H9 (cell line): Measurements from ENCODE around the gene ZMIZ1. TPM values are rescaled to one million over a fixed set of nuclear protein-coding genes. Genes with fewer than 3 reads are reported as not detected.

Source experiments
- DNase-seq: peaks from one replicate; pipeline ENCODE4 v3.0.0-alpha.2; 2017
- H2AFZ ChIP-seq: one replicate; pipeline ENCODE4 v1.6.1; 2013; ENCODE audit warnings: mild to moderate bottlenecking, low read length, control low read depth, moderate library complexity
- H2AK5ac ChIP-seq: 2 replicates; pipeline ENCODE4 v1.6.1; 2013; ENCODE audit warnings: low read length, control low read depth, mixed read lengths; ENCODE audit not compliant: insufficient read length
- H2BK120ac ChIP-seq: one replicate; pipeline ENCODE4 v1.6.1; 2013; ENCODE audit warnings: low read depth, mild to moderate bottlenecking, low read length, control low read depth, inconsistent platforms; ENCODE audit not compliant: poor library complexity, severe bottlenecking
- H2BK12ac ChIP-seq: 2 replicates; pipeline ENCODE4 v1.6.1; 2013; ENCODE audit warnings: low read length, control low read depth, mixed read lengths, low read depth; ENCODE audit not compliant: insufficient read length
- H2BK15ac ChIP-seq: 2 replicates; pipeline ENCODE4 v1.6.1; 2013; ENCODE audit warnings: low read depth, low read length, control low read depth
- H2BK20ac ChIP-seq: one replicate; pipeline ENCODE4 v1.6.1; 2013; ENCODE audit warnings: low read depth, mild to moderate bottlenecking, low read length, control low read depth, inconsistent platforms; ENCODE audit not compliant: poor library complexity, severe bottlenecking
- H2BK5ac ChIP-seq: 2 replicates; pipeline ENCODE4 v1.6.1; 2013; ENCODE audit warnings: low read length, control low read depth, mixed read lengths; ENCODE audit not compliant: insufficient read length
- H3K14ac ChIP-seq: 2 replicates; pipeline ENCODE4 v1.6.1; 2013; ENCODE audit warnings: low read length, control low read depth; ENCODE audit not compliant: insufficient read depth
- H3K18ac ChIP-seq: 2 replicates; pipeline ENCODE4 v1.6.1; 2013; ENCODE audit warnings: low read depth, mild to moderate bottlenecking, mixed read lengths, low read length, control low read depth; ENCODE audit not compliant: insufficient read length
- H3K23ac ChIP-seq: 2 replicates; pipeline ENCODE4 v1.6.1; 2013; ENCODE audit warnings: low read length, control low read depth, mixed read lengths, low read depth; ENCODE audit not compliant: insufficient read length
- H3K23me2 ChIP-seq: 2 replicates; pipeline ENCODE4 v1.6.1; 2013; ENCODE audit warnings: low read depth, mild to moderate bottlenecking, mixed read lengths, low read length, control low read depth; ENCODE audit not compliant: insufficient read length, poor library complexity, severe bottlenecking
- H3K27ac ChIP-seq: 2 replicates; pipeline ENCODE4 v1.5.1; 2013; ENCODE audit warnings: low read length, control low read depth, mixed read lengths, low read depth; ENCODE audit not compliant: insufficient read length
- H3K27me3 ChIP-seq: 2 replicates; pipeline ENCODE4 v1.6.1; 2013; ENCODE audit warnings: low read length, control low read depth, inconsistent platforms; ENCODE audit not compliant: insufficient read depth
- H3K4ac ChIP-seq: 2 replicates; pipeline ENCODE4 v1.6.1; 2013; ENCODE audit warnings: low read depth, mild to moderate bottlenecking, control low read depth, inconsistent platforms, low read length, moderate library complexity
- H3K4me1 ChIP-seq: 2 replicates; pipeline ENCODE4 v1.6.1; 2013; ENCODE audit warnings: low read length, control low read depth, inconsistent platforms; ENCODE audit not compliant: insufficient read depth
- H3K4me2 ChIP-seq: 2 replicates; pipeline ENCODE4 v1.6.1; 2013; ENCODE audit warnings: low read length, control low read depth, mixed read lengths; ENCODE audit not compliant: insufficient read length, insufficient read depth
- H3K56ac ChIP-seq: 2 replicates; pipeline ENCODE4 v1.6.1; 2013; ENCODE audit warnings: low read depth, mild to moderate bottlenecking, mixed read lengths, low read length, control low read depth; ENCODE audit not compliant: insufficient read length
- H3K79me1 ChIP-seq: 2 replicates; pipeline ENCODE4 v1.6.1; 2013; ENCODE audit warnings: low read depth, mild to moderate bottlenecking, moderate library complexity, low read length, control low read depth, inconsistent platforms; ENCODE audit not compliant: insufficient read depth, poor library complexity, severe bottlenecking
- H3K79me2 ChIP-seq: 2 replicates; pipeline ENCODE4 v1.6.1; 2013; ENCODE audit warnings: low read length, control low read depth, inconsistent platforms; ENCODE audit not compliant: insufficient read depth
- H3K9ac ChIP-seq: 2 replicates; pipeline ENCODE4 v1.6.1; 2013; ENCODE audit warnings: low read length, control low read depth, mixed read lengths; ENCODE audit not compliant: insufficient read length; ENCODE audit errors: extremely low read depth
- H3K9me3 ChIP-seq: one replicate; pipeline ENCODE4 v1.6.1; 2013; ENCODE audit warnings: low read depth, low read length, inconsistent platforms; ENCODE audit not compliant: control insufficient read depth
- H3T11ph ChIP-seq: one replicate; pipeline ENCODE4 v1.6.1; 2013; ENCODE audit warnings: mild to moderate bottlenecking, low read length, control low read depth, inconsistent platforms
- H4K20me1 ChIP-seq: one replicate; pipeline ENCODE4 v1.6.1; 2013; ENCODE audit not compliant: control insufficient read depth, insufficient read length, insufficient read depth
- H4K5ac ChIP-seq: 2 replicates; pipeline ENCODE4 v1.6.1; 2013; ENCODE audit warnings: low read depth, mild to moderate bottlenecking, mixed read lengths, low read length, control low read depth; ENCODE audit not compliant: insufficient read length
- H4K8ac ChIP-seq: replicated peaks from 2 replicates; pipeline ENCODE4 v1.6.1; 2013; ENCODE audit warnings: low read length, control low read depth, mixed read lengths, low read depth; ENCODE audit not compliant: insufficient read length
- H4K91ac ChIP-seq: 2 replicates; pipeline ENCODE4 v1.6.1; 2013; ENCODE audit warnings: low read depth, mild to moderate bottlenecking, moderate library complexity, mixed read lengths, low read length, control low read depth; ENCODE audit not compliant: insufficient read length
- H3K27ac Mint-ChIP-seq, 3 experiments: 2 replicates in 2 of 3; 3 replicates in 1 of 3; pipeline ENCODE4 v1.8.0; 2020 to 2021; ENCODE audit warnings: mixed read lengths in 3 of 3, mild to moderate bottlenecking in 1 of 3, moderate library complexity in 1 of 3
- H3K27me3 Mint-ChIP-seq: 2 replicates; pipeline ENCODE4 v1.8.0; 2021; ENCODE audit warnings: low read depth, mild to moderate bottlenecking, moderate library complexity, mixed read lengths
- H3K36me3 Mint-ChIP-seq, 3 experiments: 2 replicates in 2 of 3; 3 replicates in 1 of 3; pipeline ENCODE4 v1.8.0; 2020 to 2021; ENCODE audit warnings: low read depth in 3 of 3, mixed read lengths in 3 of 3; ENCODE audit not compliant: insufficient read depth in 1 of 3
- H3K4me1 Mint-ChIP-seq, 2 experiments: 2 replicates each; pipeline ENCODE4 v1.8.0; 2020; ENCODE audit warnings: mixed read lengths in 2 of 2
- H3K4me3 Mint-ChIP-seq, 2 experiments: 2 replicates in 1 of 2; 3 replicates in 1 of 2; pipeline ENCODE4 v1.8.0; 2020 to 2021; ENCODE audit warnings: mild to moderate bottlenecking in 2 of 2, mixed read lengths in 2 of 2, moderate library complexity in 1 of 2
- H3K9me3 Mint-ChIP-seq, 2 experiments: 2 replicates in 1 of 2; 3 replicates in 1 of 2; pipeline ENCODE4 v1.8.0; 2020; ENCODE audit warnings: mild to moderate bottlenecking in 2 of 2, mixed read lengths in 2 of 2, moderate library complexity in 1 of 2
- CTCF ChIP-seq: fragments of 200-600 bp; sonication (generic); conservative IDR thresholded peaks from 3 replicates; pipeline ENCODE4 v1.8.0; 2021; ENCODE audit warnings: antibody characterized with exemption, mild to moderate bottlenecking
- WGBS: extraction: QIAGEN DNeasy Blood & Tissue Kit; methylation state at CpG from one replicate; pipeline ENCODE4 v1.1.7; 2013; ENCODE audit warnings: missing lambda C conversion rate, low lambda C conversion rate, mixed read lengths; ENCODE audit not compliant: insufficient read length; ENCODE audit errors: extremely low coverage; 5-methylcytosine and 5-hydroxymethylcytosine counted together
- total RNA-seq: library from RNA; stranded (reverse); gene quantifications from 2 replicates; pipeline ENCODE4 v1.2.1, GENCODE V29; 2021

ZMIZ1 gene
- total RNA-seq, 1 experiment from 2014 or later: 36.9 TPM

DNA sequence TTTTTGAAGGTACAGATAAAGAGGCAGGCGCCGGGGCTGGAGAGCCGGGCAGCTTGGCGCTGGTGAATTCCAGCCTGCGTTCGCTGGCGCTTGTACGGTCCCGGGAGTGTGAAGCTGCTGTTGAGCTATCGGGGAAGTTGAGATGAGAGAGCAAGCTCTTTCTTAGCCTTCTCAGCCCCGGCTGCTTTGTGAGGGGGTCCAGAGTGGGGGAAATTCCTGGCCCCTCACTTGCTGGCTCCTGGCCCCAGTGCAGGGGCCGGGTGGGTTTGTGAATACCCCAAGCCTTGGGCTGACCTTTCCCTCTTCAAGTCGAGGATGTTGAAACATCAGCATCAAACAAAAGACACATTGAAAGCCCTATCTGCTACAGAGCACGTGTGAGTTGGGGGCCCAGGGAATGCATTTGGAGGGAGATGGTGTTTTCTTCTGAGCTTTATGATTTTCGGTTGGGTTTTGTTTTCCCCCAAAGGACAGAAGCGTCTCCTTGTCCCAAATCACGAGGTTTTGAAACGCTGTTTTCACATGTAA, 2.7 kb downstream of the ZMIZ1 start:
- Histone ChIP-seq H2AFZ (no peak overlapping the region), H3K23me2 (peaks cover 32% of the 10 kb centered on the region), H3K27ac (no peak overlapping the region), H2AK5ac (no peak overlapping the region), H3T11ph (no peak overlapping the region), H2BK120ac (no peak overlapping the region), H3K9me3 (no peaks in the 10 kb centered on the region), H4K5ac (no peak overlapping the region), H4K20me1 (no peaks in the 10 kb centered on the region), H4K8ac (no peak overlapping the region), H3K56ac (no peak overlapping the region), H3K79me1 (peaks cover 11% of the 10 kb centered on the region), H3K27me3 (no peaks in the 10 kb centered on the region), H3K23ac (no peak overlapping the region), H3K4me1 (peaks cover 13% of the 10 kb centered on the region; the same call in 1 of the 2 replicates), H2BK5ac (no peak overlapping the region), H3K4me2 (peak overlapping the region; percentile 89), H3K4ac (no peak overlapping the region), H2BK12ac (no peak overlapping the region), H2BK20ac (no peak overlapping the region), H3K79me2 (peaks cover 42% of the 10 kb centered on the region), H3K14ac (peak overlapping the region; percentile 24; the same call in 1 of the 2 replicates), H4K91ac (no peak overlapping the region), H3K18ac (no peak overlapping the region), H3K9ac (peak overlapping the region; percentile 7), H2BK15ac (no peak overlapping the region)
- Mint-ChIP-seq H3K4me3 (peak overlapping the region; percentile 91 to 97), H3K27me3 (peaks cover 11% of the 10 kb centered on the region), H3K36me3 (peaks cover 0 to 8% (median 2%) of the 10 kb centered on the region in 3 experiments; a peak in 3 of 7 replicates), H3K4me1 (peaks cover 44 to 61% of the 10 kb centered on the region in 2 experiments), H3K27ac (peak overlapping the region; percentile 61 to 86 (median 74); a peak in 5 of 7 replicates), H3K9me3 (no peaks in the 10 kb centered on the region)
- no peak for TF ChIP-seq CTCF
- WGBS: no CpG with 5 or more reads among the region's 18 CpGs
- no peak for DNase-seq
